VCaP (cell line): Measurements from ENCODE around the gene VASP.

ENCODE experiments used
- H3K27ac ChIP-seq: fragments of 450-650 bp; 2 replicates; pipeline ENCODE4 v1.5.1; 2017
- TF ChIP-seq, protein P1 (sequence below): fragments of 450-650 bp; conservative IDR thresholded peaks from 2 replicates; pipeline ENCODE4 v1.5.1; 2017; ENCODE audit warnings: mild to moderate bottlenecking, moderate library complexity

VASP gene

DNA sequence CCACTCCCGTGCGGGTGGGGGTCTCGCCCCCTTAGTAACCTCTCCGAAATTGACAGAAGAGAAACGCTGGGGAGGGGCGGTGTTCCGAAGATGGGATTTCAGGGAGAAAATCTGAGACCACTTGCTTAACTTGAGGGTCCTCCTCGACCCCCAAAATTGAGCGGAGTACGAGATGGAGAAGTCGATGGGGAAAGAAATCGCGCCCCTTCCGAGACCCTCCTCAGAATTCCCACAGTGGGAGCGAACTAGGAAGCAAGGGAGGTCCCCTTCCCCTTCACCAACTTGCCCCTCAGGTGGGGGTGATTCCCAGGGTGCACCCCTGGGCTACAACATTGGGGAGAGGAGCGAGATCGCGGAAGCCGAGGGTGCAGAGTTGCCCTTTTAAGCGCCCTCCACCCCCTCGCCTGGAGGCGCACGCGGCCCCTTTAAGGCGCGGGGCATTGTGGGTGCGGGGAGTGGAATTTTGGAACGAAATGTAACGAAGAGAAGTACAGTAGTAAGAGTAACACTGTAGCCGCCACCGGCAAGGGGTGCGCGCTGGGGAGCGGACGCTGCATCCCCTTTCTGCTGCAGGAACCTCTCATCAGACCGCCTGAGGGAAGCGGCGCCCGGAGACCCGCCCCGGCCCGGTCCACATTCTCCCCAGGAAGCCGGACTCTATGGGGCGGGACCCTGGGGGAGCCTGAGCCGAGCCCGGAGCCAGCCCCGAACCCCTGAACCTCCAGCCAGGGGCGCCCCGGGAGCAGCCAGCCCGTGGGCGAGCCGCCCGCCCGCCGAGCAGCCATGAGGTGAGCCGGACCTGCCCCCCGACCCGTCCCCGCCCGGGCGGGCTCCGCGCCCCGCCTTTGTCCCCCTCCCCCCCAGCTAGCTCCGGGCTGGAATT, at the start of gene VASP:
VASP (plus strand) TSS at position 491 of the 883 bp plus-strand sequence; CDS start at position 784, 293 bp downstream.
- peak within 1 kb of the TSS; percentile 80 for H3K27ac ChIP-seq
- TF ChIP-seq, protein P1, sequence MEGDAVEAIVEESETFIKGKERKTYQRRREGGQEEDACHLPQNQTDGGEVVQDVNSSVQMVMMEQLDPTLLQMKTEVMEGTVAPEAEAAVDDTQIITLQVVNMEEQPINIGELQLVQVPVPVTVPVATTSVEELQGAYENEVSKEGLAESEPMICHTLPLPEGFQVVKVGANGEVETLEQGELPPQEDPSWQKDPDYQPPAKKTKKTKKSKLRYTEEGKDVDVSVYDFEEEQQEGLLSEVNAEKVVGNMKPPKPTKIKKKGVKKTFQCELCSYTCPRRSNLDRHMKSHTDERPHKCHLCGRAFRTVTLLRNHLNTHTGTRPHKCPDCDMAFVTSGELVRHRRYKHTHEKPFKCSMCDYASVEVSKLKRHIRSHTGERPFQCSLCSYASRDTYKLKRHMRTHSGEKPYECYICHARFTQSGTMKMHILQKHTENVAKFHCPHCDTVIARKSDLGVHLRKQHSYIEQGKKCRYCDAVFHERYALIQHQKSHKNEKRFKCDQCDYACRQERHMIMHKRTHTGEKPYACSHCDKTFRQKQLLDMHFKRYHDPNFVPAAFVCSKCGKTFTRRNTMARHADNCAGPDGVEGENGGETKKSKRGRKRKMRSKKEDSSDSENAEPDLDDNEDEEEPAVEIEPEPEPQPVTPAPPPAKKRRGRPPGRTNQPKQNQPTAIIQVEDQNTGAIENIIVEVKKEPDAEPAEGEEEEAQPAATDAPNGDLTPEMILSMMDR: no peak

DNA sequence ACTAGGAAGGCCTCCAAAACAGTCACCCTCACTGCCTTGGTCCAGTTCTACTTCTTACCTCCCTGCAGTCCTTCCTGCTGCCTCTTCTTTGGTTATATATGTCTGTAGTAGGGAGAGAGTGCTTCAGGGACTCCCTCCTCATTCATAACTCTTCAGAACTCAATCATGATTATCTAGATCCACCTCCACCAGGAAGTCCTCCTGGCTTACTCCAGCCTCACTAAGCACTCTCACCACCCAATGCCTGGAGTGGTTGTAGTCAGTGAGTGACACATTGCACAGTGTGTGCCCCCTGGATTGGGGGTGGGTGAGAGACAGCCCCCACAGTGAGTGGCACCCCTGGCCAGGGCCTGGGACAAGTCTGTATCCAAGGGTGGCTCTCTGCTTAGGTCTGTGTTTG, 49.5 kb upstream of the VASP start:
- no peak overlapping the region for H3K27ac ChIP-seq
- TF ChIP-seq, protein P1: no peak

DNA sequence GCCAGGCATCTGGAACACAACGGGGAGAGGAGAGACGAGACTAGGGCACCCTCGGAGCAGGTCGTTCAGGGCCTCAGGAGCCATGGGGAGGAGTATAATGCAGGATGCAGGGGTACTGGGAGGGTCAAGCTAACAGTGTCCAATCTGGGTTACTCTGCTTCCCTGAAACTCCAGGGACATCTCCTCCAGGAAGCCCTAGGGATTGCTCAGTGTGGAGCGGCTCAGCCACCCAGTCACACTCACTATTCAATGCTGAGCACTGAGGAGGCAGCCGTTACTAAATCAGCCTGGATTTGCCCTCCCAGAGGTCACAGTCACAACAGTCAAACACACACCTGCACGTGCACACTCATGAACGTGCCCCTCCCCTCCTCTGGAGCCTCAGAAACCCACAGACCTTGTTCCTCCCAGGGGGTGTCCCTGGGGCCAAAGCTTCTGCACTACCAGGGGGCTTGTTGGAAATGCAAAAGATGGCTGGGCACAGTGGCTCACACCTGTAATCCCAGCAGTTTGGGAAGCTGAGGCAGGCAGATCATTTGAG, 46.4 kb upstream of the VASP start:
- TF ChIP-seq, protein P1: no peak
- H3K27ac ChIP-seq: no peak overlapping the region

DNA sequence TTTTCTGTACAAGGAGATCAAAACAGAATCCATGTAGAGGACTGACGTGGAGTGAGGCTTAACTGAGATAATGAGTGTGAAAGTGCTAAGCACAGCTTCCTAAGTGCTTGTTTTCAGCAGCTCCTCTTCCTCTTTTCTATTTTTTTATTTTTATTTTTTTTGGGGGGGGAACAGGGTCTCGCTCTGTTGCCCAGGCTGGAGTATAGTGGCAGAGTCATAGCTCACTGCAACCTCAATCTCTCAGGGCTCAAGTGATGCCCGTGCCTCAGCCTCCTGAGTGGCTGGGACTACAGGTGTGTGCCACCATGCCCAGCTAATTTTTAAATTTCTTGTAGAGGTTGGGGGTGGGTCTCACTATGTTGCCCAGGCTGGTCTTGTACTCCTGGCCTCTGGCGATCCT, 45.1 kb upstream of the VASP start:
- TF ChIP-seq, protein P1: no peak
- H3K27ac ChIP-seq: no peak overlapping the region

DNA sequence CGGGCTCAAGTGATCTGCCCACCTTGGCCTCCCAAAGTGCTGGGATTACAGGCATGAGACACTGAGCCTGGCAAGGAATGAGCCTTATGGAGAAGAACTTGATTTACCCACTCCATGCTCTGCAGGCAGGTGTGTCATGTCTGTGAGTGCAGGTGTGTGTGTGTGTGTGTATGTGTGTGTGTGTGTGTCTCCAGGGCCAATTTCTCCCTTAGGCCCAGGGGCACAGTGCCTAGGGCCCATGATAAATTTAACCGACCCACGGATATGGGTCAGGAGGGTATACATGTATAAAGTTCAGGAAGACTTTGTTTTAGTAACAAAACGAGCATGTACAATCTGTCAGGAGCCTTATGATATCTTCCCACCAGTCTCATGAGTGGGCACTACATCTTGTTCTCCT, 44.0 kb upstream of the VASP start:
- no peak overlapping the region for H3K27ac ChIP-seq
- TF ChIP-seq, protein P1: no peak

DNA sequence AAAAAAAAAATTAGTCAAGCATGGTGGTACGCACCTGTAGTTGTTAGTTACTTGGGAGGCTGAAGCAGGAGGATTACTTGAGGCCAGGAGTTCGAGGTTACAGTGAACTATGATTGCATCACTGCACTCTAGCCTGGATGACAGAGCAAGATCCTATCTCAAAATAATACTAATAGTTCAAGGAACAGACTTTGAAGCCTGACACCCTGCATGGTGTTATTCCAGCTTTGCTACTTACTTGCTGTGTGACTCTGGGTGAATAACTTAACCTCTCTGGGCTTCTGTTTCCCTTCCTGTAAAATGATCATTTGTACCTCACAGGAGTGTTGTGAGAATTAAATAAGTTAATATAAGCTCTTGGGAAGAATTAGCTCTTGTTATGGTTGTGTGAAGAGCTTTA, 43.0 kb upstream of the VASP start:
- TF ChIP-seq, protein P1: no peak
- no peak overlapping the region for H3K27ac ChIP-seq

DNA sequence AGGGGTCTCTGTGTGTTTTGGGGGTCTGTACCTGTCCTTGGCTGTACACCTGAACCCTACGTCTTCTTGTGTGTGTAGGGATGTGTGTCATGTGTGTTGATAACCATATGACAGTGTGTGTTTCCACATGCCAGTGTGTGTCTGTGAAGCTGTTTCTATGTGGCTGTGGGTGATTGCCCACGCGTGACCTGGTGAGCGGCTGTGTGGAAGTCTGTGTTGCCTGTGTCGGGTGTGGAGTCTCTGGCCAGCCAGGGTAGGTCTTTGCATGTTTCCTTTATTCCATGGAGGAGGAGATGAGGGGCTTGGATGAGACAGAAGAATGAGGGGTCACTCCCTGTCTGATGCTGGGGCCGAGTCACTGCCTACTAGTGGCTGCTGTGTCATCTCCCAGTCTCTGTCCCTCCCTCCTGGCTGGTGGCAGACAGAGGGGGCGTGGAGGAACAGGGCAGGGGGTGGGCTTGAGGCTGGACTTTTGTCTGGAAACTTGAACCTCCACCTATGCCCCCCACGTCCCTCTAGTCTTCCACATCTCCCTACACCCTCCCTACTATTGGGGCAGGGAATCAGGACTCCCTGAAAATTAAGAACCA, 42.3 kb upstream of the VASP start:
- TF ChIP-seq, protein P1: no peak
- no peak overlapping the region for H3K27ac ChIP-seq
